RWPE1 (cell line): ENCODE data around the gene CYP4F11.
"Not testable (repeated sequence)": the region's sequence is repeated elsewhere in the genome, so short reads cannot be mapped to it uniquely, and the experiment has no call there.

Source experiments
- CTCF ChIA-PET: fragments of 350-600 bp; sonication (Branson Sonifier 250); formaldehyde crosslinking; extraction: SDS; loops from one replicate; lab custom pipeline; 2021; lab: Yijun Ruan, JAX
- POLR2A ChIA-PET: fragments of 400-600 bp; formaldehyde crosslinking; extraction: SDS; loops from one replicate; lab custom pipeline; 2020; ENCODE audit warnings: antibody characterized with exemption; ENCODE audit not compliant: low non-redundant PET; lab: Yijun Ruan, JAX
- DNase-seq: peaks from one replicate; pipeline ENCODE4 v3.0.0; 2012; ENCODE audit warnings: low spot score
- H3K27ac ChIP-seq: fragments of 450-650 bp; 2 replicates; pipeline ENCODE4 v1.5.1; 2017
- CTCF ChIP-seq: fragments of 450-650 bp; conservative IDR thresholded peaks from 2 replicates; pipeline ENCODE4 v1.5.1; 2017; ENCODE audit warnings: low read depth, mild to moderate bottlenecking

The CYP4F11 gene

GRCh38 chr19:15885919-15886318 is 48.4 kb downstream of the CYP4F11 start:
- ChIA-PET POLR2A (no interaction called here), CTCF (no interaction called here)
- TF ChIP-seq CTCF: no peak
- DNase-seq: no peak
- H3K27ac ChIP-seq: no peak overlapping the region

GRCh38 chr19:15885167-15885566 is 49.2 kb downstream of the CYP4F11 start:
- H3K27ac ChIP-seq: no peak overlapping the region
- ChIA-PET CTCF (interaction anchor here (0.6 kb wide), 1 partner anchor 74 kb away, joined by 4 read pairs; no protein-coding TSS in a partner anchor), POLR2A (no interaction called here)
- no peak for TF ChIP-seq CTCF
- no peak for DNase-seq

GRCh38 chr19:15883329-15883728 is 51.0 kb downstream of the CYP4F11 start:
- POLR2A ChIA-PET, H3K27ac ChIP-seq, DNase-seq, CTCF ChIA-PET: not testable (repeated sequence)

- ChIA-PET CTCF (interaction anchor here (0.7 kb wide), 1 partner anchor 32 kb away, joined by 3 read pairs; no protein-coding TSS in a partner anchor), POLR2A (no interaction called here)
- no peak for TF ChIP-seq CTCF
- no peak for DNase-seq
- H3K27ac ChIP-seq: no peak overlapping the region
Observed at GRCh38 chr19:15874821-15875474, 59.4 kb downstream of the CYP4F11 start.

- DNase-seq: peak; percentile 41
- CTCF ChIA-PET: interaction anchor here (0.7 kb wide), 1 partner anchor 902 kb away, joined by 5 read pairs; no protein-coding TSS in a partner anchor
- POLR2A ChIA-PET, H3K27ac ChIP-seq: not testable (repeated sequence)
Observed at GRCh38 chr19:15873771-15874170, 60.6 kb downstream of the CYP4F11 start.

- DNase-seq: no peak
- POLR2A ChIA-PET: no interaction called here
- CTCF ChIA-PET: no interaction called here
- no peak overlapping the region for H3K27ac ChIP-seq
- TF ChIP-seq CTCF: no peak
Observed at GRCh38 chr19:15871570-15871969, 62.8 kb downstream of the CYP4F11 start.

GRCh38 chr19:15869873-15870272 is 64.5 kb downstream of the CYP4F11 start:
- peak overlapping the region; percentile 48 for H3K27ac ChIP-seq
- CTCF ChIA-PET: interaction anchor here (0.6 to 1.0 kb wide), 6 partner anchors 34 to 1074 kb away, joined by 3 to 5 read pairs (median 3); no protein-coding TSS in a partner anchor
- POLR2A ChIA-PET: interaction anchor here (1.2 kb wide), 1 partner anchor 33 kb away, joined by 3 read pairs; no protein-coding TSS in a partner anchor
- DNase-seq: no peak
- no peak for TF ChIP-seq CTCF
